Spleen (tissue), 7 donors: ENCODE data around the gene FTSJ3.

Source experiments
- POLR2A ChIP-seq, 3 donors: fragments of 450-650 bp; IDR thresholded peaks; one replicate each; pipeline ENCODE4 v1.5.1; 2017; ENCODE audit warnings: antibody characterized with exemption in 3 of 3, mild to moderate bottlenecking in 1 of 3
- POLR2AphosphoS5 ChIP-seq, 3 donors: sonication (generic); formaldehyde crosslinking; IDR thresholded peaks; one replicate each; pipeline ENCODE4 v1.5.1; 2017; ENCODE audit warnings: antibody characterized with exemption in 3 of 3
- TF ChIP-seq, protein P1 (sequence below), 11 experiments: fragments of 200-600 bp in 7 of 11; fragments of 450-650 bp in 4 of 11; sonication (generic) in 4 of 11; IDR thresholded peaks in 8 of 11; conservative IDR thresholded peaks in 3 of 11; 1 replicate in 7 of 11; 2 replicates in 4 of 11; pipeline versions ENCODE4 v1.4.0 to v1.8.0; 2016 to 2021; ENCODE audit warnings: antibody characterized with exemption in 11 of 11, inconsistent platforms in 4 of 11, mild to moderate bottlenecking in 1 of 11
- donor health status: DM: no; HTN: no; CAD: no; lungs with moderate emphysema.
- donor health status: DM: no; HTN: no; CAD: no.
- donor health status: DM: no; HTN: no; CAD: no.

DNA sequence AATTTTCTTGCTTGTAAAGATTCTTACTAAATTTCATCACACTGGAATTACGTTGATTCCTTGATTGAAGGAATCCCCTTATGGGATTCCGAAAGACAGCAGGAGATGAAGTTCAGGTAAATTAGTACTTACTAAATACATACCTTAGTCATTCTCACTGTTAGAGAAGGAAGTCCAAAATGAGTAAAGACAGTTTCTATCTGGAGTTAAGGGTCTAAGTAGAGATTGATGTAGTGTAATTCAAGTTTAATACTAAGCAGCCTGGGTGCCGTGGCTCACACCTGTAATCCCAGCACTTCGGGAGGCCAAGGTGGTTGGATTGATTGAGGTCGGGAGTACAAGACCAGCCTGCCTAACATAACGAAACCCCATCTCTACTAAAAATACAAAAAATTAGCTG, 43.9 kb downstream of the FTSJ3 start:
- no peak for TF ChIP-seq POLR2A (IDR thresholded peaks at IDR 0.05)
- TF ChIP-seq, protein P1, sequence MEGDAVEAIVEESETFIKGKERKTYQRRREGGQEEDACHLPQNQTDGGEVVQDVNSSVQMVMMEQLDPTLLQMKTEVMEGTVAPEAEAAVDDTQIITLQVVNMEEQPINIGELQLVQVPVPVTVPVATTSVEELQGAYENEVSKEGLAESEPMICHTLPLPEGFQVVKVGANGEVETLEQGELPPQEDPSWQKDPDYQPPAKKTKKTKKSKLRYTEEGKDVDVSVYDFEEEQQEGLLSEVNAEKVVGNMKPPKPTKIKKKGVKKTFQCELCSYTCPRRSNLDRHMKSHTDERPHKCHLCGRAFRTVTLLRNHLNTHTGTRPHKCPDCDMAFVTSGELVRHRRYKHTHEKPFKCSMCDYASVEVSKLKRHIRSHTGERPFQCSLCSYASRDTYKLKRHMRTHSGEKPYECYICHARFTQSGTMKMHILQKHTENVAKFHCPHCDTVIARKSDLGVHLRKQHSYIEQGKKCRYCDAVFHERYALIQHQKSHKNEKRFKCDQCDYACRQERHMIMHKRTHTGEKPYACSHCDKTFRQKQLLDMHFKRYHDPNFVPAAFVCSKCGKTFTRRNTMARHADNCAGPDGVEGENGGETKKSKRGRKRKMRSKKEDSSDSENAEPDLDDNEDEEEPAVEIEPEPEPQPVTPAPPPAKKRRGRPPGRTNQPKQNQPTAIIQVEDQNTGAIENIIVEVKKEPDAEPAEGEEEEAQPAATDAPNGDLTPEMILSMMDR (IDR thresholded peaks at IDR 0.05 in 8 of 11, conservative IDR thresholded peaks at IDR 0.05 in 3 of 11), result no peak
- no peak for TF ChIP-seq POLR2AphosphoS5 (IDR thresholded peaks at IDR 0.05)
